Head of caudate nucleus (tissue), 42 donors: ENCODE results near the gene NLRX1.
"Not testable (repeated sequence)": the region's sequence is repeated elsewhere in the genome, so short reads cannot be mapped to it uniquely, and the experiment has no call there.

Source experiments
- DNase-seq, 42 donors: peaks; one replicate each; pipeline versions ENCODE4 v3.0.0 to v3.0.0-alpha.2; 2020 to 2021; ENCODE audit warnings: mixed read lengths in 7 of 42
- intact Hi-C: fragments of 100-400 bp; cut with DNase I; formaldehyde crosslinking; loops from one replicate; pipeline ENCODE4 v1.15.0; 2022

The NLRX1 gene

GRCh38 chr11:119180729-119181676 lies 12.5 kb downstream of the NLRX1 start:
- intact Hi-C loops: no loop called here
- DNase-seq: no peak

GRCh38 chr11:119181677-119182412 lies 13.3 kb downstream of the NLRX1 start:
- no peak for DNase-seq
- intact Hi-C loops: no loop called here

GRCh38 chr11:119184399-119184798 lies 15.9 kb downstream of the NLRX1 start:
- DNase-seq, intact Hi-C loops: not testable (repeated sequence)

GRCh38 chr11:119185981-119186634 lies 17.6 kb downstream of the NLRX1 start:
- no peak for DNase-seq
- intact Hi-C loops: no loop called here

GRCh38 chr11:119187123-119187892 lies 18.8 kb downstream of the NLRX1 start:
- DNase-seq: no peak
- intact Hi-C loops: no loop called here

- DNase-seq: no peak
- intact Hi-C loops: no loop called here
Observed at GRCh38 chr11:119188067-119188466, 19.5 kb downstream of the NLRX1 start.

- no peak for DNase-seq
- intact Hi-C loops: no loop called here
Observed at GRCh38 chr11:119188887-119189286, 20.4 kb downstream of the NLRX1 start.

GRCh38 chr11:119189393-119189792 lies 20.9 kb downstream of the NLRX1 start:
- intact Hi-C loops: no loop called here
- DNase-seq: no peak

- no peak for DNase-seq
- intact Hi-C loops: no loop called here
Observed at GRCh38 chr11:119190531-119190930, 22.0 kb downstream of the NLRX1 start.

- intact Hi-C loops, DNase-seq: not testable (repeated sequence)
Observed at GRCh38 chr11:119191265-119191664, 22.7 kb downstream of the NLRX1 start.

GRCh38 chr11:119192111-119192510 lies 23.6 kb downstream of the NLRX1 start:
- no peak for DNase-seq
- intact Hi-C loops: no loop called here

- intact Hi-C loops: no loop called here
- no peak for DNase-seq
Observed at GRCh38 chr11:119193001-119193400, 24.5 kb downstream of the NLRX1 start.

GRCh38 chr11:119193626-119194025 lies 25.1 kb downstream of the NLRX1 start:
- intact Hi-C loops: no loop called here
- DNase-seq: no peak

- intact Hi-C loops: no loop called here
- no peak for DNase-seq
Observed at GRCh38 chr11:119194811-119195440, 26.4 kb downstream of the NLRX1 start.

GRCh38 chr11:119195680-119196079 lies 27.2 kb downstream of the NLRX1 start:
- intact Hi-C loops: no loop called here

GRCh38 chr11:119196833-119197483 lies 28.4 kb downstream of the NLRX1 start:
- peak in 34 of 42 donors; percentile 17 to 87 (median 62) for DNase-seq
- intact Hi-C loops: no loop called here

More at GRCh38 chr11:119195680-119196079, 27.2 kb downstream of the NLRX1 start:
- DNase-seq: no peak

GRCh38 chr11:119198925-119199324 lies 30.4 kb downstream of the NLRX1 start:
- peak in 1 of 42 donors; percentile 45 for DNase-seq
- intact Hi-C loops: no loop called here

- intact Hi-C loops: not testable (repeated sequence)
Observed at GRCh38 chr11:119201236-119201635, 32.7 kb downstream of the NLRX1 start.

More at GRCh38 chr11:119201236-119201635, 32.7 kb downstream of the NLRX1 start:
- not testable (repeated sequence) for DNase-seq
